GM21390 (cell line): ENCODE data around the gene PRRG2.

Experiments
- ATAC-seq: cut with Tn5 transposase; IDR thresholded peaks from one replicate; pipeline ENCODE4 v1.9.1; 2021; ENCODE audit not compliant: unreplicated experiment

Gene PRRG2

DNA sequence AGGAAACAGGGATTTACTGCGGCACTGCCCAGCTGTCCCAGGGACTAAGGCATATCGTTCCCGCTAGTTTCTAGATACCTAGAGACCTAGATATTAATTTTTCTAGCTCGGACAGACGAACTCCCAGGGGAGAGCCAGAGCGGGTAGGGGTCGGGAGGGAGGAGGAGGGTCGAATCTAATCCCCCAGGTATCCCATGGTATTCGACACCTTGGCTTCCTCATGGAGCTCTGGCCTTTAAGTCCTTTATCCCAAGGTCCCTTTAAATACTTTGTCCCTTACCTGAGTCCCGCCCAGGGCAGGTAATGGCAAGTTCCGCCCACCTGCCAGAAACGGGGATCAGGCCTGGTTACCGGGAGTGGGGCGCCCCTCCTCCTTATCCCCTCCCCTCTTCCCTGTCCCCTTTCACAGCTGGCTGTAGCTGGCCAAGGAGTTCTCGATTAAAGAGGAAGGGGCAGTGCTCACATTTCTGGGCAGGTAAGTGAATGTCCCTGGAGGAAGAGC is at the start of gene PRRG2:
TSS of gene PRRG2 (plus strand) at position 310 of the 502 bp plus-strand sequence. CDS start 1,904 bp downstream, outside the sequence.
- ATAC-seq, result no peak

DNA sequence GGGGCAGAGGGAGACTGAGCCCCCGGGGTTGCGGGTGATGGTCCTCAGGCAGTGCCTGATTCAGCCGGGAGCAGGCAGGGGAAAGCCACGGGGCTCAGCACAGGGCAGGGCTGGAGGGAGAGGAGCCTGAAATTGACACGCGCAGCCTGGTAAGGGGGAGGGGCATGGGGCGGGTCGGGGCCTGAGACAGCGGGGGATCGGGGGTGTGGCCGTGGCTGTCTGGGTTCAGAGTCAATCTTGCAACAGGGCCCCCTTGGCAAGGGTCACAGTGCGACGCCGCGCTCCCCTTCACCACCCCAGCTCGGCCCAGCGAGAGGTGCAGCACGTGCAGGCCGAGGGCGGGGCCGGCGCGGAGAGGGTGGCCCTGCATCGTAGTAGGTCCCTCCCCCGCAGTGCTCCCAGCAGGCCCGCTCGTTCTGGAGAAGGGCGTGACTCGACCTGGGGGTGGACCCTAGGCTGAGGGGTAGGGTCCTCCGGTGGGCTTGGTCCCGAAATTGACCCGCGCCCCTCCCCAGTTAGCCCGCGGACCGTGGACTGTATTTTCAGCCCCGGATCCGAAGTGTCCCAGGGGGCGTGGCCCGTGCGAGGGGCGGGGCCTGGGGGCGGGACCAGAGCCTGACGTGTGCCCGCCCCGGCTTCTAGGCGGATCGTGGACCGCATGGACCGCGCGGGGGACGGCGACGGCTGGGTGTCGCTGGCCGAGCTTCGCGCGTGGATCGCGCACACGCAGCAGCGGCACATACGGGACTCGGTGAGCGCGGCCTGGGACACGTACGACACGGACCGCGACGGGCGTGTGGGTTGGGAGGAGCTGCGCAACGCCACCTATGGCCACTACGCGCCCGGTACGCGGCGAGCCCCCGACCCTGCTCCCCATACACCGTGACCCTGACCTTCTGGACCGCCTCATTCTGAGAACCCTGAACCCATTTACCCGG is 47.3 kb upstream of the PRRG2 start:
- peak; percentile 55 for ATAC-seq

- no peak for ATAC-seq
Measured at GRCh38 chr19:49534632-49535385, 46.3 kb upstream of the PRRG2 start.

DNA sequence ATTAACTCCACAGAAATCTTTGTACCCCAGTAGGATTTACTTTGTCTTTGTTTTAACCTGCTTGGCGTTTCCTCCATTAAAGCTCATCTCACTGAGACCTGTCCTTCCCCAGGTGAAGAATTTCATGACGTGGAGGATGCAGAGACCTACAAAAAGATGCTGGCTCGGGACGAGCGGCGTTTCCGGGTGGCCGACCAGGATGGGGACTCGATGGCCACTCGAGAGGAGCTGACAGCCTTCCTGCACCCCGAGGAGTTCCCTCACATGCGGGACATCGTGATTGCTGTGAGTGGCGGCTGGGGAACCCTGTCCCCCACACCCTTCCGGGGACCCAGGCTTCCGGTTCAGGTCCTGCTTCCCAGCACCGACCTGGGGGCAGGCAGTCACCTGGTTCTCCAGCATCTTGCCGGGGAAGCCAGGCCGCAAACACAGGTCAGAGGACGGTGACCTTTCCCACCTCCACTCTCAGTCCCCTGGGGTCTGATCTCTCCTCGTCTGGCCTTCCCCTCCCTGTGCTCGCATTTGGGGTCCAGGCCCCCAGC is 44.1 kb upstream of the PRRG2 start:
- ATAC-seq, result no peak

DNA sequence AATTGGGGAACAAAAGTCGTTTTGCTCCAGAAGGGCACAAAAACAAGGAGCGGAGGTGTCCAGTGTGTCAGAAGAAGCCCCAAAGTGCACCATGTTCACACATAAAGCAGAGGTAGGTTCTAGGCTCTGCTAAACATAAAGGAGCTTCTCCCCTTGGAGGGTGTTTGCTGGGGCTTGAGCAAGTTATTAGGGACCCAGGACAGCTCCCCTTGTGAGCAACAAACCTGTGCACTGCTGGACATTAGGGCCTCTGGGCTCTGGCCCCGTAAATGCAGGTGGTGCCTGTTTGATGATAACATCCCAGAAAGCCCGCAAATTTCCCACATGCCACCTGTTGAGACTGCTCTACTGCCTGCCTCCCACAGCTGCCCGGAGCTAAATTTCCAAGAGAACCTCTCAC is 42.5 kb upstream of the PRRG2 start:
- no peak for ATAC-seq

DNA sequence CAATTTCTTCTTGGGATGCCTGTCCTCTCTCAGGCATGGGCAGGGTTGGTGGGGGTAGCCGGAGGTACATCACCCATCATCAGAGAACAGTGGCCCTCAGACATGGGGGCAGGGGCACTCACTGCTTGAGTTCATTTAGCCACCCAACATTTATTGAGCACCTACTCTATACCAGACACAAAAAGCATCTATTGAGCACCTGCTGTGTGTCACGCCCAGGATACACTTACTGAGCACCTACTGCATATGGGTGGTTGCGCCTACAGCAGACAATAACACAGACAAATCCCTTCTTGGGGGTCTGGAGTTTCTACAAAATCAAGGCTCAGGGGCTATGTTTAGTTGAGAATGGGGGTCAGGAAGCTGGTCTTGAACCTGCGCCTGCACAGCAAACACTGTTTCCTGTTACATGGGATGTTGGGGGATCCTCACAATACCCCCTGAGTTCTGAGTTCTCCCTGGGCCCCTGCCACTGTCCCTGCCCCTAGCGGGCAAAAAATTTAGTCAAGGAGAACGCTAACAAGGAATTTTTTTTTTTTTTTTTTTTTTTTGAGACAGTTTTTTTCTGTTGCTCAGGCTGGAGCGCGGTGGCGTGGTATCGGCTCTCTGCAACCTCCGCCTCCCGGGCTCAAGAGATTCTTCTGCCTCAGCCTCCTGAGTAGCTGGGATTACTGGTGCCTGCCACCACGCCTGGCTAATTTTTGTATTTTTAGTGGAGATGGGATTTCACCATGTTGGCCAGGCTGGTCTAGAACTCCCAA is 41.7 kb upstream of the PRRG2 start:
- ATAC-seq, result no peak

DNA sequence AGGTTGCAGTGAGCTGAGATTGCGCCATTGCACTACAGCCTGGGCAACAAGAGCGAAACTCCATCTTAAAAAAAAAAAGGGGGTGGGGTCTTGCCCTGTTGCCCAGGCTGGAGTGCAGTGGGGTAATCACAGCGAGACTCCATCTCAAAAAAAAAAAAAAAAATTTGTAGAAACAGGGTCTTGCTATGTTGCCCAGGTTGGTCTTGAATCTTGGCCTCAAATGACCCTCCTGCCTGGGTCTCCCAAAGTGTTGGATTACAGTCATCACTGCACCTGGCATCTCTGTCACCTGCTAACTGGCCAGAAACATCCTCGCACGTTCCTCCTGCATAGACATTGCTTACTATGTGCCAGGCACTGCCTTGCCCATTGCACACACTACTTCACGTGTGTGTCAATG is 39.2 kb upstream of the PRRG2 start:
- ATAC-seq, result no peak

DNA sequence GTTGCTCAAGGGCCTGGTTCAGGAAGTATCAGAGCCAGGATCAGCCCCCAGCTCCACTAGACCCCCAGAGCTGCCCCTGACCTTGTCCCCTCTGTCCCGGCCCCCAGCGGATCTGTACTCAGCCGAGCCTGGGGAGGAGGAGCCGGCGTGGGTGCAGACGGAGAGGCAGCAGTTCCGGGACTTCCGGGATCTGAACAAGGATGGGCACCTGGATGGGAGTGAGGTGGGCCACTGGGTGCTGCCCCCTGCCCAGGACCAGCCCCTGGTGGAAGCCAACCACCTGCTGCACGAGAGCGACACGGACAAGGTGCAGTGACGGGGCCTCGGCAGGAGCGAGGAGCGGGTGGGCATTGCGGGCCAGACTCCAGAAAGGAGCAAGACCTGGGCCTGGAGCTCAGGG is 38.7 kb upstream of the PRRG2 start:
- ATAC-seq, result no peak

- ATAC-seq, result no peak
Measured at GRCh38 chr19:49543032-49543431, 38.1 kb upstream of the PRRG2 start.

GRCh38 chr19:49544154-49544553 is 37.0 kb upstream of the PRRG2 start:
- no peak for ATAC-seq

DNA sequence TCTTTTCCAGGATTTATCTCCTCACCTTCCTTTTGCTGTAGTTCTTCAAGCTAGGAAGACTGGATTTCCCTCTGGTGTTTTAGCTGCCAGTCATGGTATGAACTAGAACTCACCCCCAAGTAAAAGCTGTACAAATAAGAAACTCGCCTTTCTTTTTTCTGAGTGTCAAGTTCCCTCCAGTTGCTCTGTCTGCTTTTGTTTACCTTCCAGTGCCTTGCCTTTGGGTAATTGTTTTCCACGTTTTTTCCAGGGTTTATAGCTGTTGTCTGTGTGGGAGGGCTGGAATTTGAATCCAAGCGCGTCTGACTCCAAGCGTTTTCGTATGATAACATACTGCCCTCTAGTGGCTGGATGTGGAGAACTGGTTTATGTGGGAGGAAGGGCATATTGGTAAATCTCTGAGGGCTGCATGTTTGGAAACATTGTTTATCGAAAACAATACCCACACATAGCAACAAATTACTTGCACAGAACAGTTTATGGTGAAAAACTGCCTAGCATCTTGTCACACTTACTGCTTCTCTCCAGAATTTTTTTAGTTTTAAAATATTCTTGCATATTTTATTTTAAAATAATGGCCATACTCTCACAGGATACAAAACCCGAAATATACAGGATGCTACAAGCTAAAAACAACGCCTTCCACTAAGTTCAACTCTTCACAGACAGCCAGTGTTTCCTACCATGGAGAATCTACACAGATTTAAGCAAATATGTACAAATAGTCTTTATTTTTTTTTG is 34.1 kb upstream of the PRRG2 start:
- no peak for ATAC-seq

GRCh38 chr19:49549045-49549444 is 32.1 kb upstream of the PRRG2 start:
- no peak for ATAC-seq

DNA sequence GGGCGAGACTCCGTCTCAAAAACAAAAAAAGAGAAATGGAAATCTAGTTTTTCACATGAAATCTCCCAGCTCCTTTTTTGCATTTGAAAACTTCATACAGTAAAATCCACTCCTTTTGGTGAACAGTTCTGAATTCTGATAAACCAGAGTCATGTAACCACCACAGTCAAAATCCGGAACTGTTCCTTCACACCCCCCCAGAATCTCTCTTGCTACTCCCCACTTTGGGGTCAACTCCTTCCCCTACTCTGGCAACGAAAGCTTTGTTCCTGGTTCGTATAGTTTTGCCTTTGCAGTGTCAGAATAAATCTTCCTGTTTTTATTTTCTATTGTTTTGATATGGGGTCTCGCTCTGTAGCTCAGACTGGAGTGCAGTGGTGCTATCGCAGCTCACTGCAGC is 29.6 kb upstream of the PRRG2 start:
- no peak for ATAC-seq

GRCh38 chr19:49552749-49553148 is 28.4 kb upstream of the PRRG2 start:
- no peak for ATAC-seq

DNA sequence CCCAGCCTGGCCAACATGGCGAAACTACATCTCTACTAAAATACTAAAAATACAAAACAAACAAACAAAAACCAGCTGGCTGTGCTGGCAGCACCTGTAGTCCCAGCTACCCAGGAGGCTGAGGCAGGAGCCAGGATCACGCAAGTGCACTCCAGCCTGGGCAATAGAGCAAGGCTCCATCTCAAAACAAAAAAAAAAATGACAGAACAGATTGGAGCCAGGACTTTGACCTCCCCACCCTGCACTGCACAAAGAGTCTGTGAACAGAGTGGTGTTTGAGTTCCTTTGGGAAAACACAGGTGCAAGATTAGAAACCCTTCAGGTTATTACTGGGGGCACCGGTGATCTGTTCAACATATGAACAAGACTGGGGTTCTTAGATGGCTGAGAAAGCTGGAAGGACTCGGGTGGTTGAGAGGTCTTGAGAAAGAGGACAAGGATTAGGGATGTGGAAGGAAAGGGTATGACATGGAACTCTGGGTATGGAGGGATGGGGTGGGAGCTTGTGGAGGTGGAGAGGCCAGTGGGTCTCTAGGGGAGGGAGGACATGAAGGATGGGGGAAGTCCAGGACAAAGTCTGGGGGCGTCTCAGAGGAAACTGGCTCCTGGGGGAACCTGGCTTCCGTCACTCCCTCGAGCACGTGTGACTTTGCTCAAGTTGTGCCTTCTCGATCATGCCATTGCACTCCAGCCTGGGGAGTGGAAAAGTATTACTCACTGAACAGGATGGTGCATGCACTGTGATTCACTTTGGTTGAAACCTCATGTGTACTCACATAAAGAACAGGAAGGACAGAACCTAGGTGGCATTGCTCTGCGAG is 27.5 kb upstream of the PRRG2 start:
- ATAC-seq, result no peak

DNA sequence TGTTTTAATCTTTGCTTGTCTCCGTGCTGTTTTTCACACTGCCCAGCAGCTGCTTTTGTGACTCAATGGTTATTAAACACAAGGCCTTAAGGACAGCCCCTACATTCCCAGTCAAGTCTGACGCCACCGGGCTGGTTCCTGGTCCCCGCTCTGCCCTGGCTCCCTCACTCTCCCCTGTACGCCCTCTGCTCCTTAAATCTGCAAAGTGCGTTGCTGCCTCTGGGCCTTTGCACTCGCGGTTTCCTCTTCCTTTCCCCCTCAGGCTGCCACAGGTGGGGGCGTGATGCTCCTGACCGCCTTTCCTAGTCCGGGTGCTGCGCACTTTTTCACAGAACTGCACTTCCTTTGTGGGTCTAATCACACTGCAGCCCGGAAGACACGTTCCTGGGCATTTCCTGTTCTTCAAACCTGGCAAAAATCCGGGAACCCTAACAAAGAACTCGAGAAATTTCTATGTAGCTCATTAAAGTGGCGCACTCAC is 26.4 kb upstream of the PRRG2 start:
- ATAC-seq, result no peak

GRCh38 chr19:49555600-49556411 is 25.3 kb upstream of the PRRG2 start:
- ATAC-seq, result no peak
